GM12865 (cell line): ENCODE data around the gene ERFL.
"Not testable (repeated sequence)": the region's sequence is repeated elsewhere in the genome, so short reads cannot be mapped to it uniquely, and the experiment has no call there.

Experiments
- DNase-seq: peaks from one replicate; pipeline ENCODE4 v3.0.0; 2010; ENCODE audit warnings: low read depth
- H3K4me3 ChIP-seq: 2 replicates; pipeline ENCODE4 v1.5.1; 2011; ENCODE audit warnings: mild to moderate bottlenecking, low read depth, low read length, control low read depth
- TF ChIP-seq, protein P1 (sequence below): IDR thresholded peaks from 2 replicates; pipeline ENCODE4 v1.5.1; 2011; ENCODE audit warnings: low read length, control low read depth, low read depth, inconsistent platforms; ENCODE audit not compliant: insufficient read depth; ENCODE audit errors: missing control alignments

Gene ERFL

DNA sequence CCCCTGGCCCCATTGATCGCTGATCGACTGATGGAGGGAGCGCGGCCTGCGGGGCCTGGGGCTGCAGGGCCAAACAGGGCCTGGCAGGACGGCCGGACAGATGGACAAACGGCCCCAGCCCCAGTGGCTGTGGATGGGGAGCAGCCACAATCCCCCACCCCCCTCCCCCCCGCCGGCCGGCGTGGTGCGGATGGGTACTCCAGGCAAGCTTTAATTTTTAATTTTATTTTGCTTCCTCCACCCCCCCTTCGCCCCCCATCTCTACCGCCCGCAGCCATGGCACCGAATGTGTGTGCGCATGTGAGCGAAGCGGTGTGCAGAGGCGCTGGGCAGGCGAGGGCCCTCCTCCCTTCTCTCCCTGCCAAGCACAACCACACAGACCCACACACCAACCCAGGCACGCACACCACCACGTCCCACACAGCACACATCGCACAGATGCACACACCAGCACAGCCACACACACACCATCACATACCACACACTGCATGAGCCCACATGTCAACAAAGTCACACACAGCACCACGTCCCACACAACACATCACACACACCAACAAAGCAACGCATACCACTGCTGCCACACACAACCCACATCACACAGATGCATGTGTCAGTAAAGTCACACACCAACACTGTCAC, 12.4 kb downstream of the ERFL start:
- no peak for DNase-seq
- TF ChIP-seq, protein P1, sequence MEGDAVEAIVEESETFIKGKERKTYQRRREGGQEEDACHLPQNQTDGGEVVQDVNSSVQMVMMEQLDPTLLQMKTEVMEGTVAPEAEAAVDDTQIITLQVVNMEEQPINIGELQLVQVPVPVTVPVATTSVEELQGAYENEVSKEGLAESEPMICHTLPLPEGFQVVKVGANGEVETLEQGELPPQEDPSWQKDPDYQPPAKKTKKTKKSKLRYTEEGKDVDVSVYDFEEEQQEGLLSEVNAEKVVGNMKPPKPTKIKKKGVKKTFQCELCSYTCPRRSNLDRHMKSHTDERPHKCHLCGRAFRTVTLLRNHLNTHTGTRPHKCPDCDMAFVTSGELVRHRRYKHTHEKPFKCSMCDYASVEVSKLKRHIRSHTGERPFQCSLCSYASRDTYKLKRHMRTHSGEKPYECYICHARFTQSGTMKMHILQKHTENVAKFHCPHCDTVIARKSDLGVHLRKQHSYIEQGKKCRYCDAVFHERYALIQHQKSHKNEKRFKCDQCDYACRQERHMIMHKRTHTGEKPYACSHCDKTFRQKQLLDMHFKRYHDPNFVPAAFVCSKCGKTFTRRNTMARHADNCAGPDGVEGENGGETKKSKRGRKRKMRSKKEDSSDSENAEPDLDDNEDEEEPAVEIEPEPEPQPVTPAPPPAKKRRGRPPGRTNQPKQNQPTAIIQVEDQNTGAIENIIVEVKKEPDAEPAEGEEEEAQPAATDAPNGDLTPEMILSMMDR = no peak
- no peak overlapping the region for H3K4me3 ChIP-seq

DNA sequence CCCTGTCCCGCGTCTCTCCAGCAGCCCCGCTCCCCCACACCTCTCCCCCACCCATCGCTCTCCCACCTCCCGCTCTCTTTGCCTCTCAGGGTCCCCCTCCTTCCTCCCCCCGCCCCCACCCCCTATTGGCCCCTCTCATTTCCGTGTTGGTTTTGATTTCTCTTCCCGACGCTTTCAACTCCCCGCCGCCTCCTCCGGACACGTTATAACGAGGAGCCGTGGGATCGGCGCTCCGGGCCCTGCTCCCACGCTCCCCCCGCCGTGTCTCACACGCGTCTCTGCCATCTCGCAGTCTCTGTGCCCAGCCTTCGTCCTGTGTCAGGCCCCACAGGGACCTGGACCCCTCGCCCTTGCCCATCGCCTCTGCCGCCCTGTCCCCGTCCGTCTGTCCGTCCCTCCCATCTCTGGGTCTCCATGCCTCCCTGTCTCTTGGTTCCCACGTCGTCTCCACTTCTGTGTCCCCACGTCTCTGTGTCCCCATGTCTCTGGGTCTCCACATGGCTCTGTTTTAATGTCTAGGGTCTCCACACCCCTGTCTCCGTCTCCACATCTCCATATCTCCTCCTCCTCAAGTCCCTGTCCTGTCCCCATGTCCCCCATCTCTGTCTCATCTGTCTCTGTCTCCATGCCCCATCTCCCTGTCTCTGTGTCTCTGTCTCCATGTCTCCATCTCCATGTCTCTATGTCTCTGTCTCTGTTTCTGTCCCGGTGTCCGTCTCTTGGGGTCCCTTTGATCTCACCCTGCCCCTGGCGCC, 13.1 kb downstream of the ERFL start:
- DNase-seq = no peak
- TF ChIP-seq, protein P1 = no peak
- H3K4me3 ChIP-seq = no peak overlapping the region

DNA sequence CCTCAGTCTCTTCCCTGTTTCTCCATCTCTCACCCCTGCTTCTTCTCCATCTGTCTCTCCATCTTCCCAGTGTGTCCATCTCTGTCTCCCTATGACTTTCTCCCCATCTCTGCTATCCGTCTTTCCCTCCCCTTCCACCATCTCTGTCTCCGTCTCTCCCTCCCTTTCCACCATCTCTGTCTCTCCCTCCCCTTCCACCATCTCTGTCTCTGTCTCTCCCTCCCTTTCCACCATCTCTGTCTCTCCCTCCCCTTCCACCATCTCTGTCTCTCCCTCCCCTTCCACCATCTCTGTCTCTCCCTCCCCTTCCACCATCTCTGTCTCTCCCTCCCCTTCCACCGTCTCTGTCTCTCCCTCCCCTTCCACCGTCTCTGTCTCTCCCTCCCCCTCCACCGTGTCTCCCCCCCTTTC, 13.8 kb downstream of the ERFL start:
- not testable (repeated sequence) for H3K4me3 ChIP-seq, DNase-seq

DNA sequence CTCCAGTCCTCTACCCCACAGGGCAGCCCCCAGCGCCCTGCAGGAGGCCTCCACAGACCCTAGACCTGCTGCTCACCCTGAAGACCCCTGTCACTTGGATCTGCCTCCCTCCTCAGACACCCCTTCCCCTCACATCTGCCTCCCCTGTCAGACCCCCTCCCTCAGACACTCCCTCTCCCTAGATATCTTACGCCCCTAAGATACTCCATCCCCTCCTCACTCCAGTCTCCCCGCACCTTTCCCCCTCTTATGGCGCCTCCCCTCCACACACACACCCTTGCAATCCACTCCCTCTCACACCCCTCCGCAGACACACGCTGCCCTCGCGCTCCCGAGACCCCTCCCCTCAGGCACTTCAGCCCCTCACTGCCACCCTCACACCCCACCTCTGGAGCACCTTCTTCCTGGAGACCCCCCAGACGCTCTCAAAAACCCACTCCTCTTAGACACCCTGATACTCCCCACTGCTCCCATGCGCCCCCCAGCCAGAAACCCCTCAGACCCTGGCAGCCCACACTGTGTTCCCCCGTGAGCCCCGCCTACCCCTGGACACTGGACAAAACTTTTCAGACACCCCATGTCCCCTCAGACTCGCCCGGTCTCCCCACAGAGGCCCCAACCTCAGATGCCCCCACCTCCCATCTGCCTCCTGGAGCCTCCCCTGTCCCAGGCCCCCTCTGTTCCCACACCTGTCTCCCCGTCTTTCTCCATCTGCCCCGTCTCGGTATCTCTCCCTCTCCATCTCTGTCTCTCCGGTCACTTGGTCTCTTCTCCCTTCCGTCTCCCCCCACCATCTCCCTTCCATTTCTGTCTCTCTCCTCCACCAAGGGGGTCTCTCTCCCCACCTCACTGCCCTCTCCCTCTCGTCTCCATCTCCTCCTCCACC, 14.5 kb downstream of the ERFL start:
- no peak overlapping the region for H3K4me3 ChIP-seq
- TF ChIP-seq, protein P1 = no peak
- no peak for DNase-seq

DNA sequence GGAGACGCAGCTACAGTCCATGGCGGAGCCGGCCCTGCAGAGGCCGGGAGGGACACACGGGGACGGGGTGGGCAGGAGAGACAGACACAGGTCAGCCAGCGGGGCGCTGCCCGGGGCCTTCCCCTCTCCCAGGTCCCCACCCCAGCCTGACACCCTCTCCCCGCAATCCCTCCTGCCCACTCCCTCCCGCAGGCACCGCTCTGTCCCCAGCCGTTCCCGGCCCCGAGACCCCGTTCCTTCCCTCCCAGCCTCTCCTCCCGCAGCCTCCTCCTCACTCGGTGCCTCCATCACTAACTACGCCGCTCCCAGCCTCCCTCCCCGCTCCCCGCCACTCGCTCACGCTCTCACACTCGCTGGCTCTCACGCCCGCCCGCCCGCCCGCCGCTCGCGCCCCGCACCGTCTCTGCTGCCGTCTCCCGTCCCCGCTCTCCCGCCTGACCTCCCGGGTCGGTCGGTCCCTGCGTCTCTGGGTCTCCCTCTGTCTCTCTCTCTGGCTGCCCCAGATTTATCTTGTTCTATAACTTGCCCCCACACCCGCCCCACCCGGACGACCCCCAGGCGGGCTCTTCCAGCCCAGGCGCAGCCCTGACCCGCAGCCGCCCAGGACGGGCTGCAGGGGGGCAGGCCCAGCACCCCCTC, 15.2 kb downstream of the ERFL start:
- DNase-seq = no peak
- no peak overlapping the region for H3K4me3 ChIP-seq
- TF ChIP-seq, protein P1 = no peak

DNA sequence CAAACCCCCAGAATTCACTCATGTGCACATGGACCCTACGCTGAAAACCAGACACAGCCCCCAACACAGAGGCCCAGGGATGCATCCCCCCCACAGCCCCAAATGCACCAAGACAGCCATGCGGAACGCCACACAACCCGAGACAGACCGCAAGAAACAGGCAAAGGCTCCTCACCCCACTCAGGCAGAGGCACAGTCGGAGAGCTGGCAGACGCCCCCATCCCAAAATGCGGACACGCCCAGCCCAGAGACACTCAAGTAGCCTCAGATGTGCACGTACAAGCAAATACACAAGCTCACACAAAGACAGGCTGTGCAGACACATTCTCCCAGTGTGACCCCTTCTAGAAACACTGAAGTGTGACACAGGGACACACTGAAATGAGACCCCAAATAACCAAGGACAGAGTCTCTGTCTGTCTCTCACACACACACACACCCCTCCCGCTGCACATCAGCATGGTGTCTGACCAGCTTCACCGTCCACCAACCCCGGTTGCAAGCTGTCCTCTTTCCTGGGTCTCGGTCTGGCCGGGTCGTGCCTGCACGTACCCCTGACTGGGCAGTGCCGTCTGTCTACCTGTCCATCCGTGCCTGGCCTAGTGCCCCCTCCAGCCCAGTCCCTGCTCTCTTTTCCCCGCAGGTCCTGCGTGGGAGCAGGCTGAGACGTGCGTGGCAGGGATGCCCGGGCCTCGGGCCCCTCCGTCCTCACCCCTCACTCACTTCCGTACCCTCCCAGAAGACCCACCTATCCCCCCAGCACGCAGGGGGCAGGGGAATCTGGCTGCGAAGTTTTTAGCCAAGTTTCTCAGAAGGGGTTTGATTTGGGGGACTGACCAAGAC, 16.1 kb downstream of the ERFL start:
- no peak for DNase-seq
- TF ChIP-seq, protein P1 = no peak
- no peak overlapping the region for H3K4me3 ChIP-seq
